Stimulated activated CD4-positive, alpha-beta T cell treated with anti-CD3 and anti-CD28 coated beads, Interleukin-1b, Interleukin-23, amount 100 ng/mL, for 1 hour (primary cell): ENCODE data around the gene BRDT.

ENCODE experiments used
- DNase-seq, 2 donors: peaks; one replicate each; pipeline ENCODE4 v3.0.0-alpha.2; 2020; ENCODE audit warnings: low read depth in 2 of 2

The BRDT gene

DNA sequence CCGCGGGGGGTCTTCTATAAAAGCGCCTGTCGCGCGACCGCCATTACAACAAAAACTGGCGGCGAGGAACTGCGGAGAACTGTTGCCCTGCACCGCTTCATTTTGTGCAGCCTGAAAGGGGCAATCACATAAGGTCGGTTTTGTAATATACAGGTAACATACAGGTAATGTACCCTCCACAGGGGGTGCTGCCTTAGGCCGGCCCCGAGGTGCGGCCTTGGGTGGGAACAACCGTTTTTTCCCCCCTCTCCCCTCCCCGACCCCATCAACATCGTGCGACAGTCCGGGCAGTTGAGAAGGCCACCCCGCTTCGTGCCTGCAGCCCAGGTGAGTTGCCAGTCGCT, at the start of gene BRDT:
Gene BRDT, plus strand, starts transcription at position 46 of the 344 bp plus-strand sequence. CDS start 13,354 bp downstream, outside the sequence.
- DNase-seq, result no peak

DNA sequence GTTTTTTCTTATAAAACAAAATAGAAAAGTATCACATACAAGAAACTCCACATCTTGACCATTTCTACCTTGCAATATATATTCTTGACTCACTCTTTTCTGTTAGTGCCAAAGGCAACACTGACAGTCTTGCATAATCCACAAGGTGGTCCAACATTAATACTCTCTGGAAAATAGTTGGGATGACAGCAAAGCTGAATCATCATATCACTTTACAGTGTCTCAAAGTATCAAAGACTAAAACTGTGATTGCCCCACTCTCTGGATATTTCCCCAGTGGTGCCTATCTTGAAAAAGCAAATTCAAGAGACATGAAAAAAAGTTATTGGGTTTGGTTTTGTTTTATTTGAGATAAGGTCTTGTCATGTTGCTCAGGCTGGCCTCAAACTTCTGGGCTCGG, 48.6 kb upstream of the BRDT start:
- DNase-seq, result no peak

DNA sequence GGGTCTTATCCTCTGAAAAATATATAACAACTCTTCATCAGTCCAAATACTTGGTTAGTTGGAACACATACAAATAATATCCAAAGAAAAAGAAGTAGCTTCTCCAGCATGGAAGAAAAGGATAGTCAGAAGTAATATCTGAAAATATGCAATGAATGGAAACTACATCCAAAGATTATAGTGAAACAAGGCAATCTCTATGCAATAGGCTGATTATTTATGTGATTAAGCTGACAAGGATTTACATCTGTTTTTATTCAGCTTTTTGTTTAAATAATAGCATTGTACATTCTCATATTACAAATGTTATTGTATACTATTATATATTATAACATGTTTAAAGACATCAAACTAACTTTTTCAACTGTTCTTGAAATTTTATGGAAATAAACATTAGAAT, 48.0 kb upstream of the BRDT start:
- DNase-seq, result no peak

DNA sequence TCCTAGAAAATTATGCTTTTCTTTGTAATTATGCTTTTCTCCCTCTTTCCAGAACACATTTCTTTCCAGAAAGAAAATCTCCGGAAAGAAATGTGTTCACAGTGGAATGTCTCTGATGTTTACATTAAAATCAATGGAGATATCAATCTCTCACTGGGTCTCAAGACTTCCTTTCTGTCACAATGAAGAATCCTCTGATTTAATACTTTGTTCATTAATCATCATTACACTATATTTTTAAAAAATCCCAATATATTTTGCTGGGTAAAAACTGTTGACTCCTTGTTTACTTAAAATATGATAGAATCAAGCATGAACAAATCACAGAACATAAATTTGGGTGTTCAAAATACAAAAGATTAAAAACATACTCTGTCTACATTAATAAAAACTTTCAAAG, 36.9 kb upstream of the BRDT start:
- no peak for DNase-seq

DNA sequence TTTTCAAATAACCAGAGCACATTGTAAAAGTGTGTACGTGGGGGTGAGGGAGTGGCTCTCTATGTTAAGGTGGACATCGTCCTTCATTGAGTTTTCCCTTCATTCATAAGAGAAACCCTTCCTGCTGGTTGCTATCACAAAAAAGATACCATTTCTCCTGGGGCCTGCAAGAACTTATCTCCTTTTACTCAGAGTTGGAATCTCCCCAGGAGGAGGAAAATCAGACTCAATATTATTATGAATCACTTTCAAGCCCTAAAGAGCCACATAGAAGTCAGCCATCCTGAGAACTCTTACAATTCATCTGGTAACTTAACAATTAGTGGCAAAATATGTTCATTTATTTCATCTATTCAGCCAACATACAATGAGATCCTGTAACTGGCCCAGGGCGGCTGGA, 36.2 kb upstream of the BRDT start:
- no peak for DNase-seq

DNA sequence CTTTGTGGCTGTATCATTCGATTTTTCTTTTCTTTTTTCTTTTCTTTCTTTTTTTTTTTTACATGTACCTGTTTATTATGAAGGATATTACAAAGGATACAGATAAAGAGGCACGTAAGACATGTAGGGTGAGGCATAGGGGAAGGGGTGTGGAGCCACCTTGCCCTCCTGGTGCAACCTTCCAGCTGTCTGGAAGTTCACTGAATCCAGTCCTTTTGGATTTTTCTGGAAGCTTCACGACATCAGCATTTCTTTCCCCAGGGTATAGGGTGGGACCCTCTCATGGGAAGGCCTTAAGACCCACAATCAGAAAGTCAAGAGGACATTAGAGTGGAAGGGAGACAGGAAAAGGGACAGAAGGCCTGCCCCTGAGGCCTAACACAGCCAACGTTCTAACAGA, 33.2 kb upstream of the BRDT start:
- no peak for DNase-seq

DNA sequence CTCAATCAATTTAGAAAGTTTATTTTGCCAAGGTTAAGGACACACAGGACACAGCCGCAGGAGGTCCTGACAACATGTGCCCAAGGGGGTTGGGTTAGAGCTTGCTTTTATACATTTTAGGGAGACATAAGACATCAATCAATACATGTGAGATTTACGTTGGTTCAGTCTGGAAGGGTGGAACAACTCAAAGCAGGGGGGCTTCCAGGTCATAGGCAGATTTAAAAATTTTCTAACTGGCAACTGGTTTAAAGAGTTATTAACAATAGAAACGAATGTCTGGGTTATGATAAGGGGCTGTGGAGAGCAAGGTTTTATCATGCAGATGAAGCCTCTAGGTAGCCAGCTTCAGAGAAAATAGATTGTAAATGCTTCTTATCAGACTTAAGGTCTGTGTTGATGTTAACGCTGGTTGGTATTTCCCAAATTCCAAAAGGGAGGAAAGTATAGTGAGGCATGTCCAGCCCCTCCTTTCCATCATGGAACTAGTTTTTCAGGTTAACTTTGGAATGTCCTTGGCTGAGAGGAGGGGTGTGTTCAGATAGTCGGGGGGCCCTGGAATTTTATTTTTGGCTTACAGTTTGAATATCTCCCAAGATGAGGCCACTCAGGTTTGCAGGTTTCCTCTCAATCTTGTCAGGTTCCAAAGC, 32.3 kb upstream of the BRDT start:
- DNase-seq, result no peak

DNA sequence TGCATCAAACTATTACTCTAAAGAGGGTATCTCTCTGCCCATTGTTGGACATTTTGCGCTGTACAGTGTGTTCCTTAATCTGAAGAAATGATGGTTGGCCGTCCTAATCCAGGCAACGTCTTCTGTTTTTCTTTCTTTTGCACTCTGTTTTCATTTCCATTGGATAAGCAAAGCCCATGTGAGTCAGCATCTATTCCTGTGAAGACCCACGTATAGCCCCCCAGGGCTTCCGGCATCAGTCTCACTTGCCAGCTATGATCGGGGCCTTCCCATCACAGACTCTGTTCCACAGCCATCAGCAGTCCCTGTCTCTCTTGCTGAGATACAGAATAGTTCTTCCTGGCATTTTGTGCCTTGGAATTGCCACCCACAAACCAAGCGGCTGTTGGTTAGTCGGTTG, 29.2 kb upstream of the BRDT start:
- no peak for DNase-seq

DNA sequence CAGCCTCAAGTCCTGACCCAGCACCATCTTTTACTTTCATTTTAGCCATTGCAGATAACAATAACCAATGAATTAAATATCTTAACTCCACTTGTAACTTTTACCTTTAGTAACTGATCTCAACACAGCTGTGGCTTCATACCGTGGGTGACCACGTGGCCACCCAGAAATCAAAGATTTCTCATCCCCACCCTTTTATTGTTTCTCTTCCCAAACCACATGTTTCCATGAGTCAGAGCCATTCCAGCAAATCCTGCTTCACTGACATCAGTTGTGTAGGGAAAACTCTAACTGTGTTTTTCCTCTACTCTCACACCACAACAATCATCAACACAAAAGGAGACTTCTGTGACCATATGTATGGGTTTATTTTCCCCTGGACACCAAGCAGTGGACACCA, 25.1 kb upstream of the BRDT start:
- DNase-seq, result no peak

DNA sequence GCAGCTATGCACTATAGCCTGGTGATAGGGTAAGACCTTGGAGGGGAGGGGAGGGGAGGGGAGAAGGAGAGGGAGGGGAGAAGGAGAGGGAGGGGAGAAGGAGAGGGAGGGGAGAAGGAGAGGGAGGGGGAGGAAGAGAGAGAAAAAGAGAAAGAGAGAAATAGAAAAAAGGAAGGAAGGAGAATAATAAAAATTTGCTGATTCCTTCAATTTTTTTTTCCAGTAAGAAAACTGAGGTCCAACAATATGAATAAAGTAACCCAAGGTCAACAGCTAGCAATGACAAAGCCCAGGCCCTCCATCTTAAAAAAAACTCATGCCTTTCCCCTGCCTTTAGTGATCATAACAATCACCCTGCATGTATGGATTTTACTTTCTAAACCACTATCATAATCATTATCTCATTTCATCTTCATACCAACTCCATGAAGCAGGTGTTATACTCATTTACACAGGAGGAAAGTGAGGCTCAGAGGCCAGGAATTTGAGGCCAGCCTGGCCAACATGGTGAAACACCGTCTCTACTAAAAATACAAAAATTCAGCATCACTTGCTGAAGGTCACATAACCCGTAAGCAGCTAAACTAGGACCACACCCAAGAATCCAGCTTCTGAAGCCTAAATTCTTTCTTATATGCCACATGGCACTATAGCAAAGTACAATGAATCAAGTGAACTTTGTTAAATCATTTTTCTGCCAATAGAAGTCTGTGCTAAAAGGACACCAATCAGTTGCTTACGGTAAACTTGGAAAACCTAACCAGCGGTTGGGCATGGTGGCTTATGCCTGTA, 23.4 kb upstream of the BRDT start:
- no peak for DNase-seq

DNA sequence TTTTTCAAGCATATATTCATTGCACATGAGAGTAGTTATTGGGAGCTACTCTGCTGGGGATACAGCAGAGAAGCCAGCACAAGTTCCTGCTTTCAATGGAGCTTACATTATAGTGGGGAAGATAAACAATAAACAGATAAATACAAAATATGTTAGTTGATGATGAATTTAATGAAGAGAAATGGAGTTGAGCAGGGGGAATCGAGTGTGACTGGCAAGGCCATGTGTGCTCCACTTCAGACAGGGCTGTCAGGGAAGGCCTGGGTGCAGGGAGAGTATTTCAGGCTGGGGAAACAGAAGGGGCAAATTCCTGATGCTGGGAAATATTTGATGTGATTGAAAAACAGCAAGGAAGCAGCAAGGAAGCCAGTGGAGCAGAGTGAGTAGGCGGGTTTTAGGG, 21.2 kb upstream of the BRDT start:
- no peak for DNase-seq

DNA sequence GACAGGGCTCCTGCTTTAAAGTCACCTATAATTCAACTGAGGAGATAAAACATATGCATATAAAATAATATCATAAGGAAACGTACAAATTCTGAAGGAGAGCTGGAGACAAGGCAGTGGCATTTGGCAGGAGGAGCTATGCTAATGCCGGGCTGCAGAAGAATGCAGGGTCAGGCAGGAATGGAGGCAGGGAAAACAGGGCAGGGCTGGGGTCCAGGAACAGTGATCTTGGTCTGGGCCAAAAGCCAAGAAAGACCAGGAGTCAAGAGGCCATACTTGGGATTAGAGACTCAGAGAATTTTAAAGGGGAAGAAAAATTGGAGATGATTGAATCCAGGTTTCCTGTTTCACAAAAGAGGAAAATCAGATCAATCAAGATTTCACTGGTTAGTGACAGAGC, 20.0 kb upstream of the BRDT start:
- DNase-seq, result no peak

DNA sequence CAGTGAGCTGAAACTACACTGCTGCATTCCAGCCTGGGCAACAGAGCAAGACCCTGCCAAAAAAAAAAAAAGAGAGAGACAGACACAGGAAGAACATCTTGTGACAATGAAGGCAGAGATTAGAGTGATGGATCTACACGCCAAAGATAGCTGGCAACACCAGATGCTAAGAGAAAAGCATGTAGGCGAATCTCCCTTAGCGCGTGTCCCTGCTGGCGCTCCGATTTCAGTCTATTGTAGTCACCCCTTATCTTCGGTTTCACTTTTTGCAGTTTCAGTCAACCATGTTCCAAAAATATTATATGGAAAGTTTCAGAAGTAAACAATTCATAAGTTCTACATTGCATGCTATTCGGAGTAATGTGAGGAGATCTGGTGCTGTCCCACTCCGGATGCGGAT, 11.6 kb upstream of the BRDT start:
- DNase-seq, result no peak

DNA sequence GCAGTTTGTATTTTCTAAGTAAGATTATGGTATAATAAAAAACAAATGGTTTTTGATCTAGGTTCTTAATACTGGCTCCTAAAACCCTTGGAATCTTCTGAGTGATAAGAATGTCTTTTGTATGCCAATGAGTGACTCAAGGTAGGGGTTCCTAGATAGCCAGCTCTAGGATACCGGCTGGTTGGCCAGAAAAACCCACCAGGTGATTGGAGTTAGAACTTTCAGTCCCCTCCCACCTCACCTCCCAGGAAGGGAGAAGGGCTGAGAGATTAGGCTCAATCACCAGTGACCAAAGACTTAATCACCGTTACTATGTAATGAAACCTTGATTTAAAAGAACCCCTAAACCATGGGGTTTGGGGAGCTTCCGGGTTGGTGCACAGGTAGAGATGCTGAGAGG, 8.7 kb upstream of the BRDT start:
- no peak for DNase-seq

DNA sequence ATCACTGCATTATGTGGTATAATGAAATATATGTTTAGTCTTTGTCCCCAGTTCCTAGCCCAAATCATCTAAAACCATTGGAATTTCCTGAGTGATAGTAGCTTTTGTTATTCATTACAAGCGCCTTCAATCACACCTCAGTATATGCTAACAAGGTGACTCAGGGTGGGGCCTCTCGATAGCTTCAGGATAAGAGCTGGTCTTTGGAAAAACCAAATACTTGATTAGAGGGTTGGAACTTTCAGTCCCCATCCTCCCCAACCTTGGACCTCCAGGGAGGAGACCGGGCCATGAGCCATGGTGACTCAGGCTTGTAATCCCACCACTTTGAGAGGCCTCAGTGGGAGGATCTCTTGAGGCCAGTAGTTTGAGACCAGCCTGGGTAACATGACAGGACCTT, 5.1 kb upstream of the BRDT start:
- DNase-seq, result no peak

DNA sequence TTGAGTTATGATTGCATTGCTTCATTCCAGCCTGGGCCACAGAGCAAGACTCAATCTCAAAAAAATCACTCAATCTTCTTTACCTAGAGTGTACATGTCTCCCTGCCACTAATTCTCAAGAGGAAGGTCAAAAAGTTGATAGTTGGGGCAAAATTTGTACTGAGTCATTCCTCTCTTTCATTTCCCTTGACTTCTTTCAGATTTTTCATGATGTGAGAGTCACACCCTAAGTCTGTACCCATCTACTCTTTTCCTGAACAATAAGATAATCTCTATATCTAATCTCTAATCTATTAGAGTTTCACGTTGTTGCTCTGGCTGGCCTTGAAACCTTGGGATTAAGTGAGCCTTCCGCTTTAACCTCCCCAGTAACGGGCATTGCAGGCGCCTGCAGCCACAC, 1.1 kb upstream of the BRDT start:
- DNase-seq, result no peak

DNA sequence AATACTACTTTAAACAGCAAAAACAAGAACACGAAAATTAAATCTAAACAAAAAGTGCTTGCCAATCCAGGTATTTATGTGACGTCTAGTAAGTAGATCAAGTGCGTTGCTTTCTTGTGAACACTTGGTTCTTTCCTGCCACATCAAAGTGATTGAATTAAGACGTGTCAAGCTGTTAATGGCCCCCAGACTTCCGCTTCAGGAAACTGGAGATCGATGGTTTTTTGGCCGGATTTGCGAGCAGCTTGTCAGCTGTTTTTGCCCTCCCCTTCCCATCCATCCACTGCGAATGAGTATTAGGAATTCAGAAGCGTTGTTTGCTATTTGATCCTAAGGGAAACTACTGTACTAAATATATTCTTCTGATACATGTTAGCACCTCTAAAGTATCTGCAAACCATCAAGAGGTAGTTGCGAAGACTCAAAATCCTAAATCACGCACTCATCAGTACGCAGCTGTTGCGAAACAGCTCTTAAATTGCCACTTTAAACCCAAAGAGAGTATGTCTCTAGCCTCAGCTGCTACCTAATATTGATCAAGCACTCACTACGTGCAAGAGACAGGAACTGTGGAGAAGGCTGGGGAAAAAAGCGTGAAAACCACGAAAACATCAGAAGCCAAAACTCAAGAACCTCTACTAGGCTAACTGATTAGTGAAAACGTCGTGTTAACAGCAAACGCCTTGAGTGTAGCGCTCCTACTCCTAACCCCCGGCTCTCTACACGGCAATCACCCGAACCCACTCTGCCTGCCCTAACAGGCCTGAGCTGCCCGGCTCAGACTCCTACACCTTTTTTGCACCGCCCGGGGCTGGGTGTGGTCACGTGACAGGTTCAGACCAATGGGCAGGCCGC, 473 bp upstream of the BRDT start:
- peak in 1 of 2 donors; percentile 7 for DNase-seq

DNA sequence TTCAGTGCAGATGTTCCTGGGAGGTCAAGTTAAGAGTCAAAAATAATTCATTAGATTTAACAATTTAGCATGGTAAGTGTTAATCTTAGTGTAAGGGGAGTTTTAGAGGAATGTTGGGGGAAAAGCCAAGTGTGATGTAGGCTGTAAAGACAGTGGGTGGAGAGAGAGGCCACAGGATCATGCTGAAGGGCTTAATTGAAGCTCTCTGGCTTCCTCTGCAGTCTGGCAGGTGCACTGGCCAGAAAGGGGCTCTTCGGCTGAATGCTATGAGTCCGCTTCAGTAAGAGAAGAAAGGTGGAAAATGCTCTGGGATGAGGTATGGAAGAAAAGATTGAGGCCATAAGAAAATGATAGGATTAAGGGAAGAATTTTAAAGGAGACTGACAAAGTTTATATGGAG, 3.0 kb downstream of the BRDT start:
- DNase-seq, result no peak

DNA sequence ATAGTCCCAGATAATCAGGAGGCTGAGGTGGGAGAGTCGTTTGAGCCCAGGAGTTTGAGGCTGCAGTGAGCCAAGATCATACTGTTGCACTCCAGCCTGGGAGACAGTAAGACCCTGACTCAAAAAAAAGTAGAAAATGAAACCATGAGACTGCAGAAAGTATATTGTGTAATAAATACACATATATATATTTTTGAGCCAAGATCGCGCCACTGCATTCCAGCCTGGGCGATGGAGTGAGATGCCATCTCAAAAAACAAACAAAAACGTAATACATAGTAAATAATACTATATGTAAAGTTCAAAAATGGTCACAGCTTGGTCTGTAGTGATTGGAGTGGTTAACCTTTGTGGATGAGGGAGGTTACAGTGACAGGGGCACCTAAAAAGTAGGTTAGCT, 9.7 kb downstream of the BRDT start:
- no peak for DNase-seq

DNA sequence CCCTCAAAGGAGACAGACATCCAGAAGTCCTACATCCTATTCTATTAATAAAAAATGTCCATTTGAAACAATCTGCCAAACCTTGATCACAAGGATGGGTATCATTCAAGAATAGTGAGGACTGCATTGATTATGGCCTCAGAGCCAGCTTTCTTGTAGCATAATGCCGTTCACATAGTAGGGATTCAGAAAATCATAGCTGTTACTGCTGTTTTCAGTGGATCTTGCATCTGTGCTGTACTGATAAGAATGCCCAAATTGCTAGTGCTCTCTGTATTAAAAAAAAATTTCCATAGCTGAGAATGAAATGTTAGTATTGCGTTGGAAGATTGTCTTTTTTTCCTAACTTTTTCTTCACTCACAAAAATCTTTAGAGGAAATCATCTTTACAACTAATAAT, 19.1 kb downstream of the BRDT start:
- DNase-seq, result no peak

DNA sequence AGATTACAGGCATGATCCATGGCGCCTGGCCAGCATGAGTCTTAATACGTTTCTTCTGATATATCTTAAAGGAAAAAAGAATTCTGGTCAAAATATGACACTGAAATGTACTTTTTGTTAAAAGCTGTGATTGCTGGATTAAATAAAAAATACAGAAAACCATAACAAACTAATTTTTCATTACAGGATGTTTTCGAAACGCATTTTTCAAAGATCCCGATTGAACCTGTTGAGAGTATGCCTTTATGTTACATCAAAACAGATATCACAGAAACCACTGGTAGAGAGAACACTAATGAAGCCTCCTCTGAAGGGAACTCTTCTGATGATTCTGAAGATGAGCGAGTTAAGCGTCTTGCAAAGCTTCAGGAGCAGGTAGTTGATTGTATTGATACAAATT, 30.2 kb downstream of the BRDT start:
- no peak for DNase-seq

DNA sequence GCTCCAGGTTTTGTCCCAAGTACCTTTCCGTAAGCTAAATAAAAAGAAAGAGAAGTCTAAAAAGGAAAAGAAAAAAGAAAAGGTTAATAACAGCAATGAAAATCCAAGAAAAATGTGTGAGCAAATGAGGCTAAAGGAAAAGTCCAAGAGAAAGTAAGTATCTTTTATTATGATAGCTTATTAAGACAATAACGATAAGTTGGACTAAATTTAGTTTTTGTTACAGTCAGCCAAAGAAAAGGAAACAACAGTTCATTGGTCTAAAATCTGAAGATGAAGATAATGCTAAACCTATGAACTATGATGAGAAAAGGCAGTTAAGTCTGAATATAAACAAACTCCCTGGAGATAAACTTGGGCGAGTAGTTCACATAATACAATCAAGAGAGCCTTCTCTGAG, 31.5 kb downstream of the BRDT start:
- DNase-seq, result no peak
